H9 (cell line): ENCODE measurements around the gene PLXNA2. TPM values are rescaled to one million over a fixed set of nuclear protein-coding genes. Genes with fewer than 3 reads are reported as not detected.

Source experiments
- DNase-seq: peaks from one replicate; pipeline ENCODE4 v3.0.0-alpha.2; 2017
- H2AFZ ChIP-seq: one replicate; pipeline ENCODE4 v1.6.1; 2013; ENCODE audit warnings: mild to moderate bottlenecking, low read length, control low read depth, moderate library complexity
- H2AK5ac ChIP-seq: 2 replicates; pipeline ENCODE4 v1.6.1; 2013; ENCODE audit warnings: low read length, control low read depth, mixed read lengths; ENCODE audit not compliant: insufficient read length
- H2BK120ac ChIP-seq: one replicate; pipeline ENCODE4 v1.6.1; 2013; ENCODE audit warnings: low read depth, mild to moderate bottlenecking, low read length, control low read depth, inconsistent platforms; ENCODE audit not compliant: poor library complexity, severe bottlenecking
- H2BK12ac ChIP-seq: 2 replicates; pipeline ENCODE4 v1.6.1; 2013; ENCODE audit warnings: low read length, control low read depth, mixed read lengths, low read depth; ENCODE audit not compliant: insufficient read length
- H2BK15ac ChIP-seq: 2 replicates; pipeline ENCODE4 v1.6.1; 2013; ENCODE audit warnings: low read depth, low read length, control low read depth
- H2BK20ac ChIP-seq: one replicate; pipeline ENCODE4 v1.6.1; 2013; ENCODE audit warnings: low read depth, mild to moderate bottlenecking, low read length, control low read depth, inconsistent platforms; ENCODE audit not compliant: poor library complexity, severe bottlenecking
- H2BK5ac ChIP-seq: 2 replicates; pipeline ENCODE4 v1.6.1; 2013; ENCODE audit warnings: low read length, control low read depth, mixed read lengths; ENCODE audit not compliant: insufficient read length
- H3K14ac ChIP-seq: 2 replicates; pipeline ENCODE4 v1.6.1; 2013; ENCODE audit warnings: low read length, control low read depth; ENCODE audit not compliant: insufficient read depth
- H3K18ac ChIP-seq: 2 replicates; pipeline ENCODE4 v1.6.1; 2013; ENCODE audit warnings: low read depth, mild to moderate bottlenecking, mixed read lengths, low read length, control low read depth; ENCODE audit not compliant: insufficient read length
- H3K23ac ChIP-seq: 2 replicates; pipeline ENCODE4 v1.6.1; 2013; ENCODE audit warnings: low read length, control low read depth, mixed read lengths, low read depth; ENCODE audit not compliant: insufficient read length
- H3K23me2 ChIP-seq: 2 replicates; pipeline ENCODE4 v1.6.1; 2013; ENCODE audit warnings: low read depth, mild to moderate bottlenecking, mixed read lengths, low read length, control low read depth; ENCODE audit not compliant: insufficient read length, poor library complexity, severe bottlenecking
- H3K27ac ChIP-seq: 2 replicates; pipeline ENCODE4 v1.5.1; 2013; ENCODE audit warnings: low read length, control low read depth, mixed read lengths, low read depth; ENCODE audit not compliant: insufficient read length
- H3K27me3 ChIP-seq: 2 replicates; pipeline ENCODE4 v1.6.1; 2013; ENCODE audit warnings: low read length, control low read depth, inconsistent platforms; ENCODE audit not compliant: insufficient read depth
- H3K4ac ChIP-seq: 2 replicates; pipeline ENCODE4 v1.6.1; 2013; ENCODE audit warnings: low read depth, mild to moderate bottlenecking, control low read depth, inconsistent platforms, low read length, moderate library complexity
- H3K4me1 ChIP-seq: 2 replicates; pipeline ENCODE4 v1.6.1; 2013; ENCODE audit warnings: low read length, control low read depth, inconsistent platforms; ENCODE audit not compliant: insufficient read depth
- H3K4me2 ChIP-seq: 2 replicates; pipeline ENCODE4 v1.6.1; 2013; ENCODE audit warnings: low read length, control low read depth, mixed read lengths; ENCODE audit not compliant: insufficient read length, insufficient read depth
- H3K56ac ChIP-seq: 2 replicates; pipeline ENCODE4 v1.6.1; 2013; ENCODE audit warnings: low read depth, mild to moderate bottlenecking, mixed read lengths, low read length, control low read depth; ENCODE audit not compliant: insufficient read length
- H3K79me1 ChIP-seq: 2 replicates; pipeline ENCODE4 v1.6.1; 2013; ENCODE audit warnings: low read depth, mild to moderate bottlenecking, moderate library complexity, low read length, control low read depth, inconsistent platforms; ENCODE audit not compliant: insufficient read depth, poor library complexity, severe bottlenecking
- H3K79me2 ChIP-seq: 2 replicates; pipeline ENCODE4 v1.6.1; 2013; ENCODE audit warnings: low read length, control low read depth, inconsistent platforms; ENCODE audit not compliant: insufficient read depth
- H3K9ac ChIP-seq: 2 replicates; pipeline ENCODE4 v1.6.1; 2013; ENCODE audit warnings: low read length, control low read depth, mixed read lengths; ENCODE audit not compliant: insufficient read length; ENCODE audit errors: extremely low read depth
- H3K9me3 ChIP-seq: one replicate; pipeline ENCODE4 v1.6.1; 2013; ENCODE audit warnings: low read depth, low read length, inconsistent platforms; ENCODE audit not compliant: control insufficient read depth
- H3T11ph ChIP-seq: one replicate; pipeline ENCODE4 v1.6.1; 2013; ENCODE audit warnings: mild to moderate bottlenecking, low read length, control low read depth, inconsistent platforms
- H4K20me1 ChIP-seq: one replicate; pipeline ENCODE4 v1.6.1; 2013; ENCODE audit not compliant: control insufficient read depth, insufficient read length, insufficient read depth
- H4K5ac ChIP-seq: 2 replicates; pipeline ENCODE4 v1.6.1; 2013; ENCODE audit warnings: low read depth, mild to moderate bottlenecking, mixed read lengths, low read length, control low read depth; ENCODE audit not compliant: insufficient read length
- H4K8ac ChIP-seq: replicated peaks from 2 replicates; pipeline ENCODE4 v1.6.1; 2013; ENCODE audit warnings: low read length, control low read depth, mixed read lengths, low read depth; ENCODE audit not compliant: insufficient read length
- H4K91ac ChIP-seq: 2 replicates; pipeline ENCODE4 v1.6.1; 2013; ENCODE audit warnings: low read depth, mild to moderate bottlenecking, moderate library complexity, mixed read lengths, low read length, control low read depth; ENCODE audit not compliant: insufficient read length
- H3K27ac Mint-ChIP-seq, 3 experiments: 2 replicates in 2 of 3; 3 replicates in 1 of 3; pipeline ENCODE4 v1.8.0; 2020 to 2021; ENCODE audit warnings: mixed read lengths in 3 of 3, mild to moderate bottlenecking in 1 of 3, moderate library complexity in 1 of 3
- H3K27me3 Mint-ChIP-seq: 2 replicates; pipeline ENCODE4 v1.8.0; 2021; ENCODE audit warnings: low read depth, mild to moderate bottlenecking, moderate library complexity, mixed read lengths
- H3K36me3 Mint-ChIP-seq, 3 experiments: 2 replicates in 2 of 3; 3 replicates in 1 of 3; pipeline ENCODE4 v1.8.0; 2020 to 2021; ENCODE audit warnings: low read depth in 3 of 3, mixed read lengths in 3 of 3; ENCODE audit not compliant: insufficient read depth in 1 of 3
- H3K4me1 Mint-ChIP-seq, 2 experiments: 2 replicates each; pipeline ENCODE4 v1.8.0; 2020; ENCODE audit warnings: mixed read lengths in 2 of 2
- H3K4me3 Mint-ChIP-seq, 2 experiments: 2 replicates in 1 of 2; 3 replicates in 1 of 2; pipeline ENCODE4 v1.8.0; 2020 to 2021; ENCODE audit warnings: mild to moderate bottlenecking in 2 of 2, mixed read lengths in 2 of 2, moderate library complexity in 1 of 2
- H3K9me3 Mint-ChIP-seq, 2 experiments: 2 replicates in 1 of 2; 3 replicates in 1 of 2; pipeline ENCODE4 v1.8.0; 2020; ENCODE audit warnings: mild to moderate bottlenecking in 2 of 2, mixed read lengths in 2 of 2, moderate library complexity in 1 of 2
- whole genome bisulfite sequencing: extraction: QIAGEN DNeasy Blood & Tissue Kit; methylation state at CpG from one replicate; pipeline ENCODE4 v1.1.7; 2013; ENCODE audit warnings: missing lambda C conversion rate, low lambda C conversion rate, mixed read lengths; ENCODE audit not compliant: insufficient read length; ENCODE audit errors: extremely low coverage; 5-methylcytosine and 5-hydroxymethylcytosine counted together
- total RNA-seq: library from RNA; stranded (reverse); gene quantifications from 2 replicates; pipeline ENCODE4 v1.2.1, GENCODE V29; 2021
- TF ChIP-seq, protein P1 (sequence below): fragments of 200-600 bp; sonication (generic); conservative IDR thresholded peaks from 3 replicates; pipeline ENCODE4 v1.8.0; 2021; ENCODE audit warnings: antibody characterized with exemption, mild to moderate bottlenecking

Gene PLXNA2
- total RNA-seq, 1 experiment from 2014 or later = 0.57 TPM

DNA sequence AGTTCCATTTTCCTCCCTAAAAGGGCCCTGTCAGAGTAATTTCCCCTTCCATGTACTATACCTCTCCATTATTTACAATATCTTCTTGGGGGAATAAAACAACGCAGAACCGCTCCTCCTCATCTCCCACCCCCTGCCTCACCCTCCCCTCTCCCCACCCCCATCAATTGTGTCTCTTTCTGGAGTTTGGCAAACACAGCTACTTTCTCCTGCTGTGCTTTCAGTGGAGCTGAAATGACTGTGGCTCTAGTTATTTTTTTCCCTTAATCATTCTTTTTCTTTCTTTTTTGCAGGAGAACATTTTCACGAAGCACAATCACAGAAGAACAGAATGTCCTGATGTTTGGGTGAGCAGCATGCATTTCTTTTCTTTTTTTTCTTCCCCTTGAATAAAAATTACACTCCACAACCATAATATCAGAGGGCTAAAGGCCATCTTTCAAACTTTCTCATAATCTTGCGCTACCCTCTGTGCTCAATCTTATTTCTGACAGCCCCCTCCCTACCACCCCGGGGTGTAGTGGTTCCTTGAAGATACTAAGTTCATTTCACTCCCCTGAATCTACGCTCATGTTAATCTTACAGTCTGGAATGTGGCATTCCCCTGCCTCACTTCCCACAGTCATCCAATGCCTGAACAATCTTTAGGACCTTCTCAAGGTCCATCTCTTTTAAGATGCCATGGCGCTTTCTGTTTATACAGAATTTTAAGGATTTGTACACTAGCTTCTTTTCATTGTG is 8.8 kb upstream of the PLXNA2 start:
- no peaks in the 10 kb centered on the region for H3K23me2 ChIP-seq
- no peak overlapping the region for H4K8ac ChIP-seq
- H3K14ac ChIP-seq = no peak overlapping the region
- no peaks in the 10 kb centered on the region; the same call in 1 of the 2 replicates for H3K4me1 ChIP-seq
- Mint-ChIP-seq H3K27me3 (peaks cover 64% of the 10 kb centered on the region), H3K4me3 (no peak overlapping the region), H3K36me3 (no peaks in the 10 kb centered on the region), H3K9me3 (no peaks in the 10 kb centered on the region; a peak in 2 of 5 replicates), H3K27ac (no peak overlapping the region), H3K4me1 (peaks cover 32 to 33% of the 10 kb centered on the region in 2 experiments)
- H3K27me3 ChIP-seq = peaks cover 8% of the 10 kb centered on the region; the same call in 1 of the 2 replicates
- DNase-seq = no peak
- H3T11ph ChIP-seq = no peak overlapping the region
- H3K23ac ChIP-seq = no peak overlapping the region
- H3K27ac ChIP-seq = no peak overlapping the region
- H3K18ac ChIP-seq = no peak overlapping the region
- H2BK15ac ChIP-seq = no peak overlapping the region
- no peak overlapping the region for H2AK5ac ChIP-seq
- H2BK120ac ChIP-seq = no peak overlapping the region
- no peak overlapping the region for H2BK20ac ChIP-seq
- H4K5ac ChIP-seq = no peak overlapping the region
- H3K56ac ChIP-seq = no peak overlapping the region
- no peaks in the 10 kb centered on the region for H4K20me1 ChIP-seq
- TF ChIP-seq, protein P1, sequence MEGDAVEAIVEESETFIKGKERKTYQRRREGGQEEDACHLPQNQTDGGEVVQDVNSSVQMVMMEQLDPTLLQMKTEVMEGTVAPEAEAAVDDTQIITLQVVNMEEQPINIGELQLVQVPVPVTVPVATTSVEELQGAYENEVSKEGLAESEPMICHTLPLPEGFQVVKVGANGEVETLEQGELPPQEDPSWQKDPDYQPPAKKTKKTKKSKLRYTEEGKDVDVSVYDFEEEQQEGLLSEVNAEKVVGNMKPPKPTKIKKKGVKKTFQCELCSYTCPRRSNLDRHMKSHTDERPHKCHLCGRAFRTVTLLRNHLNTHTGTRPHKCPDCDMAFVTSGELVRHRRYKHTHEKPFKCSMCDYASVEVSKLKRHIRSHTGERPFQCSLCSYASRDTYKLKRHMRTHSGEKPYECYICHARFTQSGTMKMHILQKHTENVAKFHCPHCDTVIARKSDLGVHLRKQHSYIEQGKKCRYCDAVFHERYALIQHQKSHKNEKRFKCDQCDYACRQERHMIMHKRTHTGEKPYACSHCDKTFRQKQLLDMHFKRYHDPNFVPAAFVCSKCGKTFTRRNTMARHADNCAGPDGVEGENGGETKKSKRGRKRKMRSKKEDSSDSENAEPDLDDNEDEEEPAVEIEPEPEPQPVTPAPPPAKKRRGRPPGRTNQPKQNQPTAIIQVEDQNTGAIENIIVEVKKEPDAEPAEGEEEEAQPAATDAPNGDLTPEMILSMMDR = no peak
- no peak overlapping the region for H3K9ac ChIP-seq
- no peak overlapping the region for H2BK12ac ChIP-seq
- H3K4me2 ChIP-seq = no peak overlapping the region
- no peaks in the 10 kb centered on the region for H3K79me2 ChIP-seq
- no peaks in the 10 kb centered on the region for H3K9me3 ChIP-seq
- H3K79me1 ChIP-seq = no peaks in the 10 kb centered on the region
- no peak overlapping the region for H2BK5ac ChIP-seq
- H3K4ac ChIP-seq = no peak overlapping the region
- H2AFZ ChIP-seq = no peak overlapping the region
- no CpG with 5 or more reads among the region's 7 CpGs for WGBS
- no peak overlapping the region for H4K91ac ChIP-seq
